Measurements from ENCODE around the gene MAP1A.

GRCh38 chr15:43516185-43516584 is 1.2 kb upstream of the MAP1A start:
- TF ChIP-seq CTCF (IDR thresholded peaks at IDR 0.05) (no peak), POLR2AphosphoS5 (IDR thresholded peaks at IDR 0.05) (peak in 1 of 3 donors; percentile 4), EP300 (IDR thresholded peaks at IDR 0.05) (no peak), POLR2A (IDR thresholded peaks at IDR 0.05) (no peak)
